CD4-positive, alpha-beta T cell treated with Interleukin-17A for 1 hour (primary cell): Measurements from ENCODE around the gene NANOG.
A peak's percentile ranks its signal among the peaks of the same experiment; 100 is the strongest.
"Not testable (repeated sequence)": the region's sequence is repeated elsewhere in the genome, so short reads cannot be mapped to it uniquely, and the experiment has no call there.

Experiments
- DNase-seq: peaks from one replicate; pipeline ENCODE4 v3.0.0-alpha.2; 2020

NANOG gene

DNA sequence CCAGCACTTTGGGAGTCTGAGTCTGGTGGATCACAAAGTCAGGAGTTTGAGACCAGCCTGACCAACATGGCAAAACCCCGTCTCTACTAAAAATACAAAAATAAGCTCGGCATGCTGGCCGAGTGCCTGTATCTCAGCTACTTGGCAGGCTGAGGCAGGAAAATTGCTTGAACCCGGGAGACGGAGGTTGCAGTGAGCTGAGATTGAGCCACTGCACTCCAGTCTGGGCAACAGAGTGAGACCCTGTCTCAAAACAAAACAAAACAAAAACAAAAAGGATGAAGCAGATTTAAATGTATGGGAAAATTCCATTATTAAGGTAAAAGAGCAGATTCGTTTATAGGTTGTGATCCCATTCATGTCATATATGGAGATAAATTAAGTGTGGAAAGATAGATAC is 17.1 kb downstream of the NANOG start:
- DNase-seq: not testable (repeated sequence)

DNA sequence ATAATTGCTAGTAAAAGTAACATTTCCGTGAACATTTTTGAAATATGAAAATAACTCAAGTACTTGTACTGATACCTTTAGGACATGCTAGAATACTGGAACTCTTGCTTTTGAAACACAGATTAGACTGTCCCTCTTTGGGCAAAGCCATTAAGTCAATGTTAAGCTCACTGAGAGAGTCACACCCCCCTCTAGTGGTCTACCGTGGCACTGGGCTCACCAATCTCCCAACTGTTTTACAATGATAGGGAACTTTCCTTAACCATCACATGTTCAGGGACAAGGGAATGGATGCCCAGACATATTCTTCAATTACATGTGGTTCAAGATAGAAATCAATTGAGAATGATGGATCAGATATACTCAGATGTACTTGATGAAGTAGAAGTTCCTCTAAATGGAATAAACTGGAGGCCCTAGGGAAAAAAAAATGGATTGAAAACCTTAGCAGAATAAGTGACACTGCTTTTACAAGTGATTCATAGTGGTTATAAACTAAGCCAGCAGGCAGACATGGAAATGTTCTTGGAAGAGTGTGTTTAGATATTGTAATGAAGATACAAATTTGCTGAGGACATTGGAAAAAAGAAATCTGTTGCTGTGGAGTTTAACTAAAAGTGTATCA is 17.8 kb downstream of the NANOG start:
- peak; percentile 63 for DNase-seq

DNA sequence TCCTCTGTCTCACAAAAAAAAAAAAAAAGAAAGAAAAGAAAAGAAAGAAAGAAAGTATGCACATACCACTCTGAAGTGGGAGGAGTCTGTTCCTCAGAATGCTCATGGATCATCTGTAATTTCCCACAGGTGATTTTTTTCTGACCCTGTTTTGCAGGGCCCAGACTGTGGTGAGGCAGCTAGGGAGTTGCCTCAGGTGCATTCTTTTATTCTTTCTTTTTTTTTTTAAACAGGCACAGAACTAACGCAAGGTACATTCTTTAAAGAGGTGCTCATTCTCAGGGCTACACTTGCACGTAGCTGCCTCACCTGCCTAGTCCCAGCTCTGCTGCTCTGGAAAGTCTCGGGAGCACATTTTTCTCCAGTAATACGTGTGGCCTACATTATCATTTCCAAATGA is 36.6 kb downstream of the NANOG start:
- DNase-seq: not testable (repeated sequence)

DNA sequence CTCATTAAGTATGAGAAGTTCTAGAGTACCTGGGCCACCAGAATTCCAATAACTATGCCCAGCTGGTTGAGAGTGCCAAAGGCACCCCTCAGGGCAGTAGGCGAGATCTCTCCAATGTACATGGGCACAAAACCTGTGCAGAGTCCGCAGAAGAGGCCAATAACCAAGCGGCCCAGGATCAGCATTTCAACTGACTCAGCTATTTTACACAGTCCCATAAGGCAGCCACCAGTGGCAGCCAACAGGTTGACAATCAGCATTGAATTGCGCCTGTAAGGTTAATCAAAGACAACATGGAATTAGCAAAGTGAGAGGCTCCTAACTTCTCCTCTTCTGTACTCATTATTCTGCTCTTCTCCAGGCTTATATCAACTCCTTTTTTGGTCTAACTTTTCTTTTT is 40.5 kb downstream of the NANOG start:
- not testable (repeated sequence) for DNase-seq

DNA sequence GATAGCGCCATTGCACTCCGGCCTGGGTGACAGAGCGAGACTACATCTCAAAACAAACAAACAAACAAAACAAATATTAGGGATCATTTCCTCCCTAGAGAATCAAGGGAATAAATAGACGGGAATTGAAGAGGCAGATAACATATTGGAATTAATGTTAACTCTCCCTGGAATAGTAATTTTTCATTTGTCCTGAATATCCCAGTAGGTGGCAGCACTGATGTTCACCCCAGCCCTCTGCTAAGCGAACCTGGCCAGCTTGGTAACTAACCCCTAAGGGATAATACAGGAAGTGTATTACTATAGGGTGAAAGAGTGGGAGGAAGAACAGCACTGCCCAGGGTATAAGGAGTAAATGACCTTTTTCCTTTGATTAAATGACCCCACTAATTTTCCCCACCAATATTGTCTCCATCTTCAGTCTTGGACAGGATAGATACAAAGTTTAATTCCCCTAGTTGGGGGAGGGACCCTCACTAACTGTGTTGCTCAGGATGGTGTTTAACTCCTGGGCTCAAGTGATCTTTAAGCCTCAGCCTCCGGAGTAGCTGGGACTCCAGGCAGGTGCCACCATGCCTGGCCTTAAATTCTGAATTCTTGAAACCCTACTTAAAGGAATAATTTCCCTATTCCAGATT is 43.0 kb downstream of the NANOG start:
- DNase-seq: peak; percentile 58

DNA sequence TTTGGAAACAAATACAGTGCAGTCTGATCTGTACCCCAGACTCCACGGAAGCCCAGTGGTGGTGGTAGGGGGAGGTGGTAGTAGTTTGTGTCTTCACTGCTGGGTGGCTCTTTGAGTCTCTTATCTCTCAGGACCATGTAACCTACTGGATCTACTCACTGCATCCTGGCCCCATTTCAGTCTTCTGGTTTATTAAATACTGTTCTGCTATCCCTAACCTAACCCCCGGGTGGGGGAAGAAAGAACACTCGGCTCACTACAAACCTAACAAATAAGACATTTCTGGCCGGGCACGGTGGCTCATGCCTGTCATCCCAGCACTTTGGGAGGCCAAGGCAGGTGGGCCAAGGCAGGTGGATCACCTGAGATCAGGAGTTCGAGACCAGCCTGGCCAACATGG is 44.0 kb downstream of the NANOG start:
- not testable (repeated sequence) for DNase-seq

DNA sequence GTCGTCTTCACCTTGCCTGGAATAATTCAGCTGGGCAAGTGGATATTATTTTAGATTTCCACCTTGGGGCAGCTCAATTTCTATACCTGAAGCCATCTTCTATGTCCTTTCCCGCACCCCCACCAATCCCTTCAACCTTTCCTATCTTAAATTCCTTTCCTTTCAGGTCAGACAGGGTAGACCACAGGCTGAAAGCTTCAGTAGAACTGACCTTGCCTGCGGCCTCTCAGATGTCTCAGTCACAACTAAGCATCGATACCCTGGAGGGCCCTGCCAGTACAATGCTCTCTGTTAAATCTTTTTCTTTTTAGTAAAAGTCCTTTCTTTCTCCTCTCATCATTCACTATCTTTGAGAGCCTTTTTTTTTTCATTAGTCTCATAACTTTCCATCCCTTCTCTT is 44.6 kb downstream of the NANOG start:
- no peak for DNase-seq

DNA sequence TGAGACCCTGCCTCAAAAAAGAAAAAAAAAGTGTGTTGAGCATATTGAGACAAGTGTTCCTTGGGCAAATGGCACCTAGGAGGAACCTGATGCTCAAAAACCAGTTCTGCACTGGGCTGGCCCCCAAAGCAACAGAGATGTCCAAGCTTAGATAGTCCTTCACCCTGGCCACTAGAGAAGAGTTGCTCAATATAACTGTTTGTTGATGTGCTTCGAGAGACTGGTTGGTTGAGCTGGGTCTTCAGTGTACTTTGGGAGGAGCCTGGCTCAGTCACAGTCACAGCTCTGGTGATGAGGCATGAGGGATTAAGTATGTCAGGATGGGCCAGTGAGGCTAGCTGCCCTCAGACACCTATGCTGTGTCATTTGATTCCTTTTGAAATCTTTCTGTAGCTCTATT is 45.5 kb downstream of the NANOG start:
- DNase-seq: no peak

DNA sequence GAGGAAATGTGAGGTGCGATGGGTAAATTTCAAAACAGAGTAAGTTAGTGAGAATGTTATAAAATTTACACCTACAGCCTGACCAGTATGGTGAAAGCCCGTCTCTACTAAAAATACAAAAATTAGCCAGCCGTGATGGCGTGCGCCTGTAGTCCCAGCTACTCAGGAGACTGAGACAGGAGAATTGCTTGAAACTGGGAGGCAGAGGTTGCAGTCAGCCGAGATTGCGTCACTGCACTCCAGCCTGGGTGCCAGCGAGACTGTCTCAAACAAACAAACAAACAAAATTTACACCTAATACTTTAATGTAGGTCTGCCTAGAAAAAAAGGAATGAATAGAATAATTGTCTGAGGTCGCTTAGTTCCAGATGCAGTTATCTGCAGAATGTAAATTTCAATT is 45.9 kb downstream of the NANOG start:
- no peak for DNase-seq

DNA sequence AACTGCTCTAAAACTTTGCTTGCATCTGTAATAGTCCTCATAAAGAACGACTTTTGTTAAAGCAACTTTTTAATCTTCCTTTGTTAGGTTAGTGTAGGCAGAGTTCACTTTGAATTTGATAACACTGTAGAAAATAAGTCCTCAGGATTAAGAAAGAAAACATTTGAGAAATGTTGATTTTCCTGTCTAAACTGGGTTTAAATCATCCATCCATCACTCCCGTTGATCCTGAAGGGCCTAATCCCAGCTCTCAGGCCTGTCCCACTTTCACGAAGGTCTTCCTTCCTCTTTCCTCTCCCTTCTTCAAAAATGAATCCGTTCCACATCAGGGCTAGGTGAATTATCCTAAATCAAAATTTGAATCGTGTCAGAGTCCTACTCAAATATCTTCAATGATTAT is 46.6 kb downstream of the NANOG start:
- DNase-seq: no peak

DNA sequence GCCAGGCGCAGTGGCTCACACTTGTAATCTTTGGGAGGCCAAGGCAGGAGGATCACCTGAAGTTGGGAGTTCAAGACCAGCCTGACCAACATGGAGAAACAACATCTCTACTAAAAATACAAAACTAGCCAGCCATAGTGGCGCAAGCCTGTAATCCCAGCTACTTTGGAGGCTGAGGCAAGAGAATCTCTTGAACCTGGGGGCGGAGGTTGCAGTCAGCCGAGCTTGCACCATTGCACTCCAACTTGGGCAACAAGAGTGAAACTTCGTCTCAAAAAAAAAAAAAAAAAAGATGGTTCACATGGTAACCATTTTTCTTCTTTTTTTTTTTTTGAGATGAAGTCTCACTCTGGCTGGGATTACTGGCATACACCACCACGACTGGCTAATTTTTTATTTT is 48.2 kb downstream of the NANOG start:
- DNase-seq: no peak

DNA sequence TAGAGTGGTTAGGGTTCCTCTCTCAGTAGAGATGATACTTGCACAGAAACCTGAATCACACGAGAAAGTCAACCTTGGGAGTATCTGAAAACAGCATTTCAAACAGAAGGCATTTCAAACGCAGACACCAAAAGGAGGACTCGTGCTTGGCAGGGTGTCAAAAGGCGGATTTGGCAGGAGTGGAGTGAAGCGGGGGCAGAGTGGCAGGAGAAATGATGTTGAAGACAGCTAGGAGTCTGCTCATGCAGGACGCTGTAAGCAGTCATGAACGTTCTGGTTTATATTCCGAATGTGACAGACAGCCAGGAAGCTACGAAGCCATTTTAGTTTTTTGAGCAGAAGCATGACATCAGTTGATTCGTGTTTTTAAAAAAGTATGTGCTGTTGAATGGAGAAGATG is 50.0 kb downstream of the NANOG start:
- DNase-seq: not testable (repeated sequence)

DNA sequence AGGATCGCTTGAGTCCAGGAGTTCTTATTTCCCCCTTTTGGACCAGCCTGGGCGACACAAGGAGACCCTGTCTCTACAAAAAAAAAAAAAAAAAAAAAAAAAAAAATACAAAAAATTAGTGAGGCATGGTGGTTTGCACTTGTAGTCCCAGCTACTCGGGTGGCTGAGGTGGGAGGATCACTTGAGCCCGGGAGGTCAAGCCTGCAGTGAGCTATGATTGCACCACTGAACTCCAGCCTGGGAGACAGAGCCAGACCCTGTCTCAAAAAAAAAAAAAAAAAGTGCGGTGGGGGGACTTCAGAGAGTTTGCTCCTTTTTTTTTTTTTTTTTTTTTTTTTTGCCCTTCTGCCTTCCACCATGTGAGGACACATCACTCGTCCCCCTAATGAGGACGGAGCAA is 50.6 kb downstream of the NANOG start:
- DNase-seq: not testable (repeated sequence)

DNA sequence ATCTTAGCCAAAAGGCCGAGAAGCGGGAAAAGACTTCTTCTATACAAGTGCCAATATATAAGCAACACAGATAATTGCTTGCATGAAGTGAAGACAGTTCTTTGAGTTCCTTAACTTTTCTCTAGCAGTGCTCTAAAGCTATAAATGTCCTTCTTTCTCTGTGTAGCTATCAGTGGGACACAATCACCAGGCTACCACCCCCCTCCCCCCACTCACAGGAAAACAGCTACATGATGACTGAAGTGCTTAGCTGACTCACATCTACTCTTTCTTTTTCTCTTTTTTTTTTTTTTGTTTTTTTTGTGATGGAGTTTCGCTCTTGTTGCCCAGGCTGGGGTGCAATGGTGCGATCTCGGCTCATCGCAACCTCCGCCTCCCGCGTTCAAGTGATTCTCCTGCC is 53.2 kb downstream of the NANOG start:
- DNase-seq: not testable (repeated sequence)

DNA sequence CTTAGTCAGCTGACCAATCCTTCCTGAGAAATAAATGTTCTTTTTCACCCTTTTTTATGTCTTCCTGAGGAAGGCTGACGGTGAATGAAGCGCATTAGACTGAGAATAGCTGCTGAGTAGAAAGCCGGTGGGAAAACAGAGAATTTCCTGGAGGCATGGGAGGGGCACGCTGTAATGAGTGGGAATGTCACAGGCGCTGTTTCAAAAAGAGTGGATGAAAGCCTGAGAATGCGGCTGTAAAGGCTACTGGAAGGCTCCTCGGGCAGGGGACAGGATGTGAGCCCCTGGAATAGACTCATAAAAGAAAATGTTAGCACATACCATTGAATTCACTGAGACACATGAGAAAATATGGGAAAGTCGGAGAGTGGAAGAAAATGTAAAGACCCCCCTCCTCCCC is 53.9 kb downstream of the NANOG start:
- not testable (repeated sequence) for DNase-seq

DNA sequence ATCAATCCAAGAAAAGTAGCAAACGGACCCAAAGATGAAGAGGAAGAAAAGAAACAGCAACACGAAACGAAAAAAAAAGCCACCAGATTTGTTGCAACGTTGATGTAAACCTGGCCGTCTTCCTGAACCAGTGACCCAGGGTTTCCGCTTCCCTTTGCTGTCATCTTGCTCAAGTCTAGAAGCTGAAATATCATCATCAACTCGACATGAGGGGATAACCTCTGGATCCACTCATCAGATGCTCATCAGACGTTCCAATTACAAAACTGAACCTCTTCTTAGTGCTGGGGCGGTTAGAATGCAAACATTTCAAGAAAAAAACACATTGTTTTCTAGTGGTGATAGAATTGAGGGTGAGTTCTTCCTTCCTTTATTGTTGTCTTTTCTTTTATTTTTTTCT is 54.4 kb downstream of the NANOG start:
- DNase-seq: peak; percentile 38

DNA sequence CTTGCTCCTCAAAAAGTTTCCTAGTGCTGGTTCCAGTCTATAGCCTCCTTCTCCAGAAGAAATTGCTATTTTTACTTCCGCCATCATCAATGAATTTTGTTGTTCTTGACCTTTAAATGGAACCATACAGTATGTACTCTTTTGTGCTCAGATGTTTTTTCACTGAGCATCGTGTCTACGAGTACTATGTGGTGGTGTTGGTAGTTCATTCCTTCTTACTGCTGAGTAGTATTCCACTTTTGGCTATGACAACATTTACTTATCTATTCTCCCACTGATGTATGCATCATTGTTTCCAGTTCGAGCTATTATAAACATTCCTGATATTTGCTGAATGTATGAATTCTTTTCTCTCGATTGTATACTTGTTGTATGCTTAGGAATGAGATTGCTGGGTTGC is 54.9 kb downstream of the NANOG start:
- no peak for DNase-seq

DNA sequence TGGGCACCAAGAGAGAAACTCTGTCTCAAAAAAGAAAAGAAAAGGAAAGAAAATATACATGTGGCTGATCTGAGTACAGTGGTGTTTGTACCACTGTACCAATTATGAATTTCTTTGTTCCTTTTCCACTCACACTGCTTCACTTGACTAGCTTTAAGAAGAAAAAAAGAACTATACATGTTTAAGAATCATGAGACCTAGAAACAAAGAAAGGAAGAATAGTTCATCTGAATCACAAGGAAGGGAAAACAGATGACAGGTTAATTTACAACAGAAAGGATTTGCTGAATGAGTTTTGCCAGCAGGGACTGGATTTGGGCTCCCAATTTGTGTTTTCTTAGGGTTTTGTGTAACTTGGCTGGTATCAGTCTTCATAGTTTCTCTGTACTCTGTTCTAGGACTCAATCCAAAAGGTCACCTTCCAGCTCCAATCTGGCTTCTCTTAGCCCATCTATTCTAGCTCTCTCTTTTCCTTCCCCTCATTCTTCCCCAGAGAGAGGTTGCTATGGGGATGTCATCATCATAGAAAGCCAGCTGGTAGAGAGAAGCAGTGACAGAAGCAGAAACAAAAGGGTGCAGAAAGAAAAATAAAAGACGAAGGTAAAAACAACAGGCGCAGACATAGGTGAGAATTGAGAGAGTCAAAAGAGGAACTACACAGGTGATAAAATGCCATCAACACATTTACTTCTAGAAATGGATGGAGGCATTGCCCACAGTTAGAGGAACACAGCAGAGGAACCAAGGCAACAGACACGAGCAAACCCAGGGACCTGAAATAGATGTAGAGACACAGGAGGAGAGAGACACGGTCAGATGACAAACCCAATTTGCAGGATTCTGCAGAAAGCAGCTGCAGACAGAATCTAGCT is 58.3 kb downstream of the NANOG start:
- DNase-seq: not testable (repeated sequence)

DNA sequence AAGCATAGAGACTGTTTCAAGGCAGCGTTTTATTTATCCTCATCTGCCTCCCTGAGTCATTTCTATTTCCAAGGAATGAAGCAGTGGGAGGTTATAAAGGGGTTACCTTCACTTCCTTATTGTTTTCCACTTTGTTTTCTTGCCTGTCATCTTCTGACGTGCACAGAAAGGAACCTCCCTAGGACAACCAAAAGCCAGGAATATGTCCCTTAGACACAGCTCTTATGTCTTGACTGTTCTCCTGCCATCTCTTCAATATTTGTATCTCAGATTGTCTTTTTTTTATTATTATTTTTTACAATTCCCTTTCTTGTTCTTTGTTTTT is 58.9 kb downstream of the NANOG start:
- DNase-seq: not testable (repeated sequence)
